ENCODE data around the gene CST2. TPM values are rescaled to one million over a fixed set of nuclear protein-coding genes. Genes with fewer than 3 reads are reported as not detected.

Gene CST2
- total RNA-seq, 1 experiment from 2014 or later = not detected

GRCh38 chr20:23823621-23824324, 2.8 kb downstream of the CST2 start:
- no peaks in the 10 kb centered on the region for H3K79me1 ChIP-seq (ENCODE audit: insufficient read depth, low read depth, low read length, poor library complexity, severe bottlenecking)
- H4K5ac ChIP-seq (ENCODE audit: insufficient read length, low read depth, low read length) = no peak overlapping the region
- no peaks in the 10 kb centered on the region for H3K27me3 ChIP-seq (ENCODE audit: insufficient read depth, low read length)
- H3K18ac ChIP-seq (ENCODE audit: insufficient read length, low read depth, low read length) = no peak overlapping the region
- no peaks in the 10 kb centered on the region for H4K20me1 ChIP-seq (ENCODE audit: control insufficient read depth, insufficient read depth, insufficient read length)
- H3K14ac ChIP-seq (ENCODE audit: insufficient read depth, low read length) = no peak overlapping the region
- peaks cover 2% of the 10 kb centered on the region; the same call in 1 of the 2 replicates for H3K27me3 Mint-ChIP-seq (ENCODE audit: low read depth)
- no peak overlapping the region for H2AFZ ChIP-seq (ENCODE audit: low read length)
- H3K27ac ChIP-seq (ENCODE audit: insufficient read length, low read depth, low read length) = no peak overlapping the region
- peaks cover 0 to 2% of the 10 kb centered on the region in 2 experiments; a peak in 1 of 5 replicates for H3K9me3 Mint-ChIP-seq
- no peak overlapping the region for H3K56ac ChIP-seq (ENCODE audit: insufficient read length, low read depth, low read length)
- H3K4ac ChIP-seq (ENCODE audit: low read depth, low read length) = no peak overlapping the region
- H2BK12ac ChIP-seq (ENCODE audit: insufficient read length, low read depth, low read length) = no peak overlapping the region
- H2BK20ac ChIP-seq (ENCODE audit: low read depth, low read length, poor library complexity, severe bottlenecking) = no peak overlapping the region
- H3K9me3 ChIP-seq (ENCODE audit: control insufficient read depth, low read depth, low read length) = no peaks in the 10 kb centered on the region
- H3K23ac ChIP-seq (ENCODE audit: insufficient read length, low read depth, low read length) = no peak overlapping the region
- no peak overlapping the region for H3K4me3 Mint-ChIP-seq
- DNase-seq = no peak
- H3K4me2 ChIP-seq (ENCODE audit: insufficient read depth, insufficient read length, low read length) = no peak overlapping the region
- no peaks in the 10 kb centered on the region; the same call in 1 of the 2 replicates for H3K4me1 ChIP-seq (ENCODE audit: insufficient read depth, low read length)
- H2BK120ac ChIP-seq (ENCODE audit: low read depth, low read length, poor library complexity, severe bottlenecking) = no peak overlapping the region
- no peak overlapping the region for H2BK15ac ChIP-seq (ENCODE audit: low read depth, low read length)
- H3K23me2 ChIP-seq (ENCODE audit: insufficient read length, low read depth, low read length, poor library complexity, severe bottlenecking) = no peaks in the 10 kb centered on the region
- H2BK5ac ChIP-seq (ENCODE audit: insufficient read length, low read length) = no peak overlapping the region
- H3K9ac ChIP-seq (ENCODE audit: extremely low read depth, insufficient read length, low read length) = no peak overlapping the region
- WGBS (ENCODE audit: extremely low coverage, insufficient read length, low lambda C conversion rate) = no CpG with 5 or more reads among the region's 2 CpGs
- H4K91ac ChIP-seq (ENCODE audit: insufficient read length, low read depth, low read length) = no peak overlapping the region
- no peak overlapping the region for H2AK5ac ChIP-seq (ENCODE audit: insufficient read length, low read length)
- H3K36me3 Mint-ChIP-seq (ENCODE audit: insufficient read depth in 1 of 3, low read depth in 3 of 3) = no peaks in the 10 kb centered on the region
- no peak overlapping the region for H3K27ac Mint-ChIP-seq
- H3T11ph ChIP-seq (ENCODE audit: low read length) = no peak overlapping the region
- TF ChIP-seq CTCF (conservative IDR thresholded peaks at IDR 0.05) = no peak
- H3K79me2 ChIP-seq (ENCODE audit: insufficient read depth, low read length) = no peaks in the 10 kb centered on the region
- H3K4me1 Mint-ChIP-seq = peaks cover 13 to 14% of the 10 kb centered on the region in 2 experiments
- H4K8ac ChIP-seq (replicated peaks; ENCODE audit: insufficient read length, low read depth, low read length) = no peak overlapping the region
